Upper lobe of left lung (tissue), 4 donors: ENCODE results near the gene KIF2A.

Experiments
- EP300 ChIP-seq, 4 donors: sonication (generic); formaldehyde crosslinking; IDR thresholded peaks; one replicate each; pipeline ENCODE4 v1.5.1; 2017; ENCODE audit warnings: antibody characterized with exemption in 4 of 4, control low read depth in 2 of 4
- POLR2A ChIP-seq, 4 donors: fragments of 450-650 bp; IDR thresholded peaks; one replicate each; pipeline ENCODE4 v1.5.1; 2016 to 2017; ENCODE audit warnings: antibody characterized with exemption in 4 of 4, mild to moderate bottlenecking in 2 of 4
- TF ChIP-seq, protein P1 (sequence below), 6 experiments: fragments of 450-650 bp in 4 of 6; fragments of 200-600 bp in 2 of 6; sonication (generic) in 2 of 6; IDR thresholded peaks; one replicate each; pipeline ENCODE4 v1.5.1; 2016 to 2019; ENCODE audit warnings: antibody characterized with exemption in 6 of 6

DNA sequence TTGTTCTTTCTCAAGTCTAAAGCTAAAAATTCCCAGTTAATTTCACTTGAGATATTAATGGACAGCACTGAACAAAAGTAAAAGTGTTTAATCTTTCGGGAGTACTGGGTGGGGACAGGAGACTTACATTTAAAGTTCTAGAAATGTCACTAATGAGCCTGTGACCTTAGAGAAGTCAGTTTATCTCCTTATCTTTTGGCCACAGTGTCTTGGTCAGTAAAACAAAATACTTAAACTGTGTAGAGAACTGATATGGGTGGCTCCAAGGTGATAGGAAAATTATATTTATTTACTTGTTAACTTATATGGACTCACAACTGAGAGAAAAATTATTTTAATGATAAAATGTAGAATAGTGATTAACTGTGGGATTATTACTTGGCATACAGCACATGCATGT is 115.4 kb downstream of the KIF2A start:
- TF ChIP-seq POLR2A (IDR thresholded peaks at IDR 0.05) (no peak), EP300 (IDR thresholded peaks at IDR 0.05) (no peak)
- TF ChIP-seq, protein P1, sequence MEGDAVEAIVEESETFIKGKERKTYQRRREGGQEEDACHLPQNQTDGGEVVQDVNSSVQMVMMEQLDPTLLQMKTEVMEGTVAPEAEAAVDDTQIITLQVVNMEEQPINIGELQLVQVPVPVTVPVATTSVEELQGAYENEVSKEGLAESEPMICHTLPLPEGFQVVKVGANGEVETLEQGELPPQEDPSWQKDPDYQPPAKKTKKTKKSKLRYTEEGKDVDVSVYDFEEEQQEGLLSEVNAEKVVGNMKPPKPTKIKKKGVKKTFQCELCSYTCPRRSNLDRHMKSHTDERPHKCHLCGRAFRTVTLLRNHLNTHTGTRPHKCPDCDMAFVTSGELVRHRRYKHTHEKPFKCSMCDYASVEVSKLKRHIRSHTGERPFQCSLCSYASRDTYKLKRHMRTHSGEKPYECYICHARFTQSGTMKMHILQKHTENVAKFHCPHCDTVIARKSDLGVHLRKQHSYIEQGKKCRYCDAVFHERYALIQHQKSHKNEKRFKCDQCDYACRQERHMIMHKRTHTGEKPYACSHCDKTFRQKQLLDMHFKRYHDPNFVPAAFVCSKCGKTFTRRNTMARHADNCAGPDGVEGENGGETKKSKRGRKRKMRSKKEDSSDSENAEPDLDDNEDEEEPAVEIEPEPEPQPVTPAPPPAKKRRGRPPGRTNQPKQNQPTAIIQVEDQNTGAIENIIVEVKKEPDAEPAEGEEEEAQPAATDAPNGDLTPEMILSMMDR (IDR thresholded peaks at IDR 0.05): no peak
